Ishikawa (cell line): ENCODE data around the gene CYP2J2.

Experiments
- CEBPB ChIP-seq: IDR thresholded peaks from 2 replicates; pipeline ENCODE4 v1.6.1; 2012
- CREB1 ChIP-seq: IDR thresholded peaks from 2 replicates; pipeline ENCODE4 v1.6.1; 2012; ENCODE audit warnings: low read depth
- EGR1 ChIP-seq: IDR thresholded peaks from 2 replicates; pipeline ENCODE4 v1.6.1; 2012
- EP300 ChIP-seq: IDR thresholded peaks from 2 replicates; pipeline ENCODE4 v1.6.1; 2012; ENCODE audit warnings: borderline replicate concordance
- FOXM1 ChIP-seq: IDR thresholded peaks from 2 replicates; pipeline ENCODE4 v1.6.1; 2012; ENCODE audit warnings: low read depth, borderline replicate concordance
- MAX ChIP-seq: IDR thresholded peaks from 2 replicates; pipeline ENCODE4 v1.6.1; 2012
- NFIC ChIP-seq: IDR thresholded peaks from 2 replicates; pipeline ENCODE4 v1.6.1; 2012
- RAD21 ChIP-seq: IDR thresholded peaks from 2 replicates; pipeline ENCODE4 v1.6.1; 2012; ENCODE audit warnings: low read depth
- REST ChIP-seq: IDR thresholded peaks from 2 replicates; pipeline ENCODE4 v1.6.1; 2012; ENCODE audit warnings: low read depth, mild to moderate bottlenecking
- TAF1 ChIP-seq: IDR thresholded peaks from 2 replicates; pipeline ENCODE4 v1.6.1; 2012; ENCODE audit warnings: low read depth, mild to moderate bottlenecking
- TCF12 ChIP-seq: IDR thresholded peaks from 2 replicates; pipeline ENCODE4 v1.6.1; 2012; ENCODE audit warnings: low read depth
- TEAD4 ChIP-seq: IDR thresholded peaks from 2 replicates; pipeline ENCODE4 v1.6.1; 2012
- USF1 ChIP-seq: IDR thresholded peaks from 2 replicates; pipeline ENCODE4 v1.6.1; 2012
- YY1 ChIP-seq: IDR thresholded peaks from 2 replicates; pipeline ENCODE4 v1.6.1; 2012; ENCODE audit warnings: low read depth
- ZBTB7A ChIP-seq: IDR thresholded peaks from 2 replicates; pipeline ENCODE4 v1.6.1; 2012; ENCODE audit warnings: low read depth

CYP2J2 gene

GRCh38 chr1:59845091-59845490, 81.5 kb downstream of the CYP2J2 start:
- TF ChIP-seq CREB1 (no peak), MAX (no peak), YY1 (no peak), TCF12 (no peak), USF1 (no peak), CEBPB (no peak), RAD21 (no peak), EP300 (no peak), FOXM1 (no peak), TAF1 (no peak), TEAD4 (no peak), ZBTB7A (no peak), NFIC (no peak), REST (no peak), EGR1 (no peak)
